Activated CD8-positive, alpha-beta memory T cell treated with anti-CD3 and anti-CD28 coated beads, Interleukin-2, amount 50 U/mL, for 24 hours (primary cell): Measurements from ENCODE around the gene ACP2.
"Not testable (repeated sequence)": the region's sequence is repeated elsewhere in the genome, so short reads cannot be mapped to it uniquely, and the experiment has no call there.

Experiments
- DNase-seq: peaks from one replicate; pipeline ENCODE4 v3.0.0-alpha.2; 2020; ENCODE audit errors: extremely low read depth

The ACP2 gene

GRCh38 chr11:47204637-47204989 lies 44.0 kb downstream of the ACP2 start:
- DNase-seq, result no peak

GRCh38 chr11:47202576-47202975 lies 46.0 kb downstream of the ACP2 start:
- DNase-seq, result no peak

GRCh38 chr11:47201015-47201414 lies 47.6 kb downstream of the ACP2 start:
- DNase-seq, result no peak

GRCh38 chr11:47198161-47198560 lies 50.5 kb downstream of the ACP2 start:
- not testable (repeated sequence) for DNase-seq

- DNase-seq, result no peak
These were observed 56.5 kb downstream of the ACP2 start for GRCh38 chr11:47192111-47192510.

GRCh38 chr11:47191137-47191536 lies 57.5 kb downstream of the ACP2 start:
- DNase-seq, result not testable (repeated sequence)
